ENCODE data around the gene CYB561A3.

GRCh38 chr11:61372659-61373420 is 11.2 kb upstream of the CYB561A3 start:
- TF ChIP-seq CTCF (IDR thresholded peaks at IDR 0.05): no peak
- no peak for TF ChIP-seq POLR2A (IDR thresholded peaks at IDR 0.05)
